GM04503 (cell line): ENCODE results near the gene MAPK11.

Source experiments
- DNase-seq: peaks from one replicate; pipeline ENCODE4 v3.0.0-alpha.2; 2012; ENCODE audit warnings: low read depth

Gene MAPK11

GRCh38 chr22:50307890-50308596, 37.9 kb upstream of the MAPK11 start:
- DNase-seq, result no peak

- DNase-seq, result no peak
Observed at GRCh38 chr22:50306753-50307749, 36.9 kb upstream of the MAPK11 start, which contains the start of gene PLXNB2. TSS of gene PLXNB2 (minus strand) at chr22:50307646. CDS start at chr22:50290584, 17,062 bp downstream.

GRCh38 chr22:50305923-50306566, 35.9 kb upstream of the MAPK11 start:
- peak; percentile 88 for DNase-seq

GRCh38 chr22:50305393-50305922, 35.3 kb upstream of the MAPK11 start:
- no peak for DNase-seq

- no peak for DNase-seq
Observed at GRCh38 chr22:50304528-50305392, 34.6 kb upstream of the MAPK11 start.

GRCh38 chr22:50303848-50304527, 33.8 kb upstream of the MAPK11 start:
- no peak for DNase-seq

GRCh38 chr22:50303515-50303847, 33.3 kb upstream of the MAPK11 start:
- DNase-seq, result no peak

- no peak for DNase-seq
Observed at GRCh38 chr22:50302564-50302963, 32.4 kb upstream of the MAPK11 start.

GRCh38 chr22:50302041-50302541, 31.9 kb upstream of the MAPK11 start:
- no peak for DNase-seq

- no peak for DNase-seq
Observed at GRCh38 chr22:50301581-50301991, 31.4 kb upstream of the MAPK11 start.

GRCh38 chr22:50300620-50301257, 30.6 kb upstream of the MAPK11 start:
- no peak for DNase-seq

GRCh38 chr22:50299785-50300619, 29.8 kb upstream of the MAPK11 start:
- DNase-seq, result no peak

- no peak for DNase-seq
Observed at GRCh38 chr22:50298937-50299784, 29.0 kb upstream of the MAPK11 start.

GRCh38 chr22:50298266-50298637, 28.1 kb upstream of the MAPK11 start:
- DNase-seq, result no peak

- DNase-seq, result no peak
Observed at GRCh38 chr22:50297510-50298265, 27.5 kb upstream of the MAPK11 start.

- DNase-seq, result no peak
Observed at GRCh38 chr22:50296658-50297490, 26.7 kb upstream of the MAPK11 start.

GRCh38 chr22:50294319-50294656, 24.1 kb upstream of the MAPK11 start:
- DNase-seq, result no peak
